Lower leg skin (tissue), 3 donors: ENCODE data around the gene CST4.
"Not testable (repeated sequence)": the region's sequence is repeated elsewhere in the genome, so short reads cannot be mapped to it uniquely, and the experiment has no call there.

Experiments
- POLR2A ChIP-seq, 2 donors: fragments of 450-650 bp; IDR thresholded peaks; one replicate each; pipeline ENCODE4 v1.6.1; 2016 to 2017; ENCODE audit warnings: antibody characterized with exemption in 2 of 2, mild to moderate bottlenecking in 1 of 2, moderate library complexity in 1 of 2
- TF ChIP-seq, protein P1 (sequence below), 3 donors: fragments of 450-650 bp; IDR thresholded peaks; one replicate each; pipeline ENCODE4 v1.5.1; 2016; ENCODE audit warnings: antibody characterized with exemption in 3 of 3, mild to moderate bottlenecking in 3 of 3, moderate library complexity in 2 of 3

DNA sequence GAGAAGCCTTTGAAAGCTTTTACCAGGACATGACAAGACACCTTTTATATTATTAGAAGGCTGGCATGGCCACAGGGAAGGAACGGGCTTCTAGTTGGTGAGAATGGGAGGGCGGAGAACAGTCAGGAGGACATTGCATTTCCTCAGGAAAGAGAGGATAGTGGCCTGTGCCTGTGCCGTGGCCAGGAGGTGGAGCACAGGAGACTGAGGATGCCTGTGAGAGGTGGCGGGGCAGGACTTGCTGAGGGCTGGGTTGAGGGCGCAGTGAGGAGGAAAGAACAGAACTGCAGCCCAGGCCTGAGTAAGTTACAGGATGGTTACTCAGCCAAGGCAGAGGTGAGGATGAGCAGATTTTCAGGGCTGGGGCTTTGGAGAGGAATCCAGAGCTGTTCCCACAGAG is 34.0 kb upstream of the CST4 start:
- TF ChIP-seq, protein P1, sequence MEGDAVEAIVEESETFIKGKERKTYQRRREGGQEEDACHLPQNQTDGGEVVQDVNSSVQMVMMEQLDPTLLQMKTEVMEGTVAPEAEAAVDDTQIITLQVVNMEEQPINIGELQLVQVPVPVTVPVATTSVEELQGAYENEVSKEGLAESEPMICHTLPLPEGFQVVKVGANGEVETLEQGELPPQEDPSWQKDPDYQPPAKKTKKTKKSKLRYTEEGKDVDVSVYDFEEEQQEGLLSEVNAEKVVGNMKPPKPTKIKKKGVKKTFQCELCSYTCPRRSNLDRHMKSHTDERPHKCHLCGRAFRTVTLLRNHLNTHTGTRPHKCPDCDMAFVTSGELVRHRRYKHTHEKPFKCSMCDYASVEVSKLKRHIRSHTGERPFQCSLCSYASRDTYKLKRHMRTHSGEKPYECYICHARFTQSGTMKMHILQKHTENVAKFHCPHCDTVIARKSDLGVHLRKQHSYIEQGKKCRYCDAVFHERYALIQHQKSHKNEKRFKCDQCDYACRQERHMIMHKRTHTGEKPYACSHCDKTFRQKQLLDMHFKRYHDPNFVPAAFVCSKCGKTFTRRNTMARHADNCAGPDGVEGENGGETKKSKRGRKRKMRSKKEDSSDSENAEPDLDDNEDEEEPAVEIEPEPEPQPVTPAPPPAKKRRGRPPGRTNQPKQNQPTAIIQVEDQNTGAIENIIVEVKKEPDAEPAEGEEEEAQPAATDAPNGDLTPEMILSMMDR (IDR thresholded peaks at IDR 0.05), result not testable (repeated sequence)
- not testable (repeated sequence) for TF ChIP-seq POLR2A (IDR thresholded peaks at IDR 0.05)
